IMR-90 (cell line): Measurements from ENCODE around the gene DAD1. TPM values are rescaled to one million over a fixed set of nuclear protein-coding genes. Genes with fewer than 3 reads are reported as not detected.
"Not testable (repeated sequence)": the region's sequence is repeated elsewhere in the genome, so short reads cannot be mapped to it uniquely, and the experiment has no call there.

Experiments used
- ATAC-seq: fragments of 200-7000 bp; cut with Tn5 transposase; 2 replicates; pipeline ENCODE4 v1.9.1; 2020; ENCODE audit warnings: low read depth, mild to moderate bottlenecking, moderate library complexity
- BruUV-seq: library from RNA; stranded (reverse); fragments of 400-500 nt; replicated peaks from 2 replicates; lab custom pipeline; 2021; lab: Mats Ljungman, UMichigan
- CTCF ChIA-PET: fragments of 300-600 bp; formaldehyde crosslinking; extraction: SDS; loops from one replicate; lab custom pipeline; 2021; ENCODE audit warnings: antibody characterized with exemption; lab: Yijun Ruan, JAX
- POLR2A ChIA-PET: fragments of 300-600 bp; sonication (Branson Sonifier 250); formaldehyde crosslinking; loops from one replicate; lab custom pipeline; 2022; ENCODE audit warnings: antibody characterized with exemption; ENCODE audit not compliant: unreplicated experiment; lab: Charles Lee
- DNase-seq: peaks from one replicate; pipeline ENCODE4 v3.0.0; 2013
- H2AFZ ChIP-seq: replicated peaks from 2 replicates; pipeline ENCODE3; 2013; ENCODE audit warnings: low read length, mild to moderate bottlenecking; ENCODE audit not compliant: poor library complexity
- H2AK5ac ChIP-seq: 2 replicates; pipeline ENCODE4 v1.6.1; 2013; ENCODE audit warnings: low read depth, low read length, inconsistent platforms
- H2AK9ac ChIP-seq: replicated peaks from 2 replicates; pipeline ENCODE3; 2013; ENCODE audit warnings: mild to moderate bottlenecking, low read depth, low read length, moderate library complexity; ENCODE audit not compliant: poor library complexity
- H2BK120ac ChIP-seq: 2 replicates; pipeline ENCODE4 v1.6.1; 2013; ENCODE audit warnings: low read depth, low read length, inconsistent platforms
- H2BK15ac ChIP-seq: 3 replicates; pipeline ENCODE4 v1.6.1; 2013; ENCODE audit warnings: low read depth, low read length, inconsistent platforms
- H2BK20ac ChIP-seq: 2 replicates; pipeline ENCODE4 v1.6.1; 2013; ENCODE audit warnings: low read depth, mild to moderate bottlenecking, inconsistent platforms, low read length, moderate library complexity
- H2BK5ac ChIP-seq: 2 replicates; pipeline ENCODE4 v1.6.1; 2013; ENCODE audit warnings: mild to moderate bottlenecking, low read depth, low read length, inconsistent platforms; ENCODE audit not compliant: poor library complexity, severe bottlenecking
- H3K14ac ChIP-seq: replicated peaks from 2 replicates; pipeline ENCODE4 v1.6.1; 2013; ENCODE audit warnings: low read depth, low read length, inconsistent platforms
- H3K18ac ChIP-seq: 2 replicates; pipeline ENCODE4 v1.6.1; 2013; ENCODE audit warnings: low read depth, low read length, control low read depth
- H3K23ac ChIP-seq: 2 replicates; pipeline ENCODE4 v1.6.1; 2013; ENCODE audit warnings: low read depth, low read length, inconsistent platforms
- H3K27ac ChIP-seq: 2 replicates; pipeline ENCODE4 v1.5.1; 2013; ENCODE audit warnings: mild to moderate bottlenecking, control low read depth, low read length; ENCODE audit not compliant: insufficient read depth
- H3K27me3 ChIP-seq: 2 replicates; pipeline ENCODE4 v1.6.1; 2013; ENCODE audit warnings: low read length; ENCODE audit not compliant: control insufficient read depth, insufficient read depth
- H3K36me3 ChIP-seq: 2 replicates; pipeline ENCODE4 v1.6.1; 2013; ENCODE audit warnings: low read length, mixed read lengths; ENCODE audit not compliant: control insufficient read depth, insufficient read depth
- H3K4ac ChIP-seq: 2 replicates; pipeline ENCODE4 v1.6.1; 2013; ENCODE audit warnings: low read depth, low read length, inconsistent platforms
- H3K4me1 ChIP-seq: 2 replicates; pipeline ENCODE4 v1.6.1; 2013; ENCODE audit warnings: low read length, mixed read lengths; ENCODE audit not compliant: control insufficient read depth, insufficient read depth
- H3K4me2 ChIP-seq: 2 replicates; pipeline ENCODE4 v1.6.1; 2013; ENCODE audit warnings: low read depth, mild to moderate bottlenecking, control low read depth, low read length, moderate library complexity
- H3K4me3 ChIP-seq: 2 replicates; pipeline ENCODE4 v1.5.1; 2013; ENCODE audit warnings: low read depth, mild to moderate bottlenecking, control low read depth, low read length, moderate library complexity; ENCODE audit not compliant: insufficient read depth
- H3K56ac ChIP-seq: 2 replicates; pipeline ENCODE4 v1.6.1; 2013; ENCODE audit warnings: low read length, inconsistent platforms; ENCODE audit not compliant: insufficient read depth; ENCODE audit errors: extremely low read depth
- H3K79me1 ChIP-seq, 2 experiments: 2 replicates each; pipeline ENCODE4 v1.6.1; 2013; ENCODE audit warnings: low read length in 2 of 2, inconsistent platforms in 1 of 2, low read depth in 1 of 2
- H3K9ac ChIP-seq: 2 replicates; pipeline ENCODE4 v1.6.1; 2013; ENCODE audit warnings: low read depth, low read length, control low read depth
- H3K9me1 ChIP-seq: 2 replicates; pipeline ENCODE4 v1.6.1; 2013; ENCODE audit warnings: low read length, inconsistent platforms; ENCODE audit not compliant: insufficient read depth
- H3K9me3 ChIP-seq: 2 replicates; pipeline ENCODE4 v1.6.1; 2013; ENCODE audit warnings: low read length; ENCODE audit not compliant: control insufficient read depth, insufficient read depth
- H4K20me1 ChIP-seq: 2 replicates; pipeline ENCODE4 v1.6.1; 2013; ENCODE audit warnings: low read length, inconsistent platforms; ENCODE audit not compliant: insufficient read depth
- H4K5ac ChIP-seq: 2 replicates; pipeline ENCODE4 v1.6.1; 2013; ENCODE audit warnings: mild to moderate bottlenecking, low read depth, low read length, control low read depth
- H4K8ac ChIP-seq, 2 experiments: 2 replicates each; pipeline ENCODE4 v1.6.1; 2013; ENCODE audit warnings: low read depth in 2 of 2, low read length in 2 of 2, control low read depth in 1 of 2, inconsistent platforms in 1 of 2
- H4K91ac ChIP-seq: 2 replicates; pipeline ENCODE4 v1.6.1; 2013; ENCODE audit warnings: low read depth, low read length, inconsistent platforms; ENCODE audit not compliant: insufficient read depth
- WGBS, 2 experiments: methylation state at CpG; one replicate each; pipeline versions ENCODE4 v1.1.5 to v1.1.7; 2013; ENCODE audit warnings: missing lambda C conversion rate in 2 of 2; ENCODE audit not compliant: insufficient read length in 1 of 2; ENCODE audit errors: extremely low coverage in 2 of 2; 5-methylcytosine and 5-hydroxymethylcytosine counted together
- dilution Hi-C: fragments of 300-500 bp; cut with HindIII; formaldehyde crosslinking; loops from one replicate; pipeline ENCODE4 v1.14.3; 2018; ENCODE audit warnings: low sequenced_read_pairs; ENCODE audit not compliant: unreplicated experiment
- in situ Hi-C: fragments of 300-500 bp; cut with MboI; formaldehyde crosslinking; loops from 3 replicates; pipeline ENCODE4 v1.14.3; 2019; ENCODE audit warnings: low sequenced_read_pairs, inconsistent platforms, mixed read lengths
- intact Hi-C: fragments of 100-400 bp; cut with micrococcal nuclease; formaldehyde crosslinking; loops from 2 replicates; pipeline ENCODE4 v1.10.0; 2022
- polyA plus RNA-seq, 3 experiments: library from polyadenylated mRNA; depleted of rRNA; stranded (reverse); fragments of >200 nt; gene quantifications; 2 replicates each; pipeline ENCODE4 v1.2.3, GENCODE V29; 2012; ENCODE audit warnings: low replicate concordance in 1 of 3
- total RNA-seq: library from RNA; depleted of rRNA; stranded (reverse); fragments of >200 nt; gene quantifications from 2 replicates; pipeline ENCODE4 v1.2.3, GENCODE V29; 2012
- TF ChIP-seq, protein P1 (sequence below): fragments of 150-350 bp; IDR thresholded peaks from 2 replicates; pipeline ENCODE4 v1.6.1; 2017; ENCODE audit warnings: mild to moderate bottlenecking, antibody characterized with exemption, low read length, low read depth
- TF ChIP-seq, protein P2 (sequence below): conservative IDR thresholded peaks from 2 replicates; pipeline ENCODE4 v1.5.1; 2012; ENCODE audit warnings: mild to moderate bottlenecking, low read depth, low read length, improper control_type of control experiment

Gene DAD1
- total and polyA plus RNA-seq, 2 of the 4 experiments (the other 2 are of a cell fraction): 396 to 496 TPM

DNA sequence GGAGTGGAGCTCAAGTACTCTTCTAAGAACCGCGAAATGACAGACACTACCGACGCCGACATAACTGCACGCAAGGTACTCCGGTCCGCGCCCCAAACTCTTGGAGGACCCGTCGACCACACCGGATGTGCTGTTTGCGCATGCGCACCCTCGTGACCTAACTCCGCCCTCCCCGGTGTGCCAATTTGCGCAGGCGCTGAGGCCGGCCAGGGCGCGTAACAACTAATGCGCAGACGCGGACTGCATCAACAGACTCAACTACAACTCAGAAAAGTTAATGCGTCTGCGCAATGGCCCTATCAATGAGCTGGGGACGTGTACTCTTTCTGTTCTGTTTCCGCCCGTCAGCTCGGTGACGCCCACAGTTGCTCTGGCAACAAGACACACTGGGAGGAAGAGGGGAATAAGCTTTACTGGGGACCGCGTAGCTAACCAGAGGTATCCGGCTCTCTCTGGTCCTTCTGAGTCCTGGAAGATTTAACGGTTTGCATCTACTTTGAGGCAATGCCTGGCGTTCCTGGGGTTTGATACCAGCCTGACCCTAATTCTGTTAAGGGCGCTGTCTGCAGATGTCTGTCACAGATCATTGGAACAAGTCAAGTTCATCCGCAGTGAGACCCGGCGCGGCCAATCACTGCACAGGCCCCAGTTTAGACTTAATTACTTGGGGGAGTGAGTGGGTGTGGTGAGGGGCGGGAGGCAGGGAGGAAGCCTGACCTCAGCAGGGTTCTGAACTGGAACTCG is at the start of gene DAD1 (continued):
- TF ChIP-seq, protein P1, sequence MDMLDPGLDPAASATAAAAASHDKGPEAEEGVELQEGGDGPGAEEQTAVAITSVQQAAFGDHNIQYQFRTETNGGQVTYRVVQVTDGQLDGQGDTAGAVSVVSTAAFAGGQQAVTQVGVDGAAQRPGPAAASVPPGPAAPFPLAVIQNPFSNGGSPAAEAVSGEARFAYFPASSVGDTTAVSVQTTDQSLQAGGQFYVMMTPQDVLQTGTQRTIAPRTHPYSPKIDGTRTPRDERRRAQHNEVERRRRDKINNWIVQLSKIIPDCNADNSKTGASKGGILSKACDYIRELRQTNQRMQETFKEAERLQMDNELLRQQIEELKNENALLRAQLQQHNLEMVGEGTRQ: peak; percentile 84
- TF ChIP-seq, protein P2, sequence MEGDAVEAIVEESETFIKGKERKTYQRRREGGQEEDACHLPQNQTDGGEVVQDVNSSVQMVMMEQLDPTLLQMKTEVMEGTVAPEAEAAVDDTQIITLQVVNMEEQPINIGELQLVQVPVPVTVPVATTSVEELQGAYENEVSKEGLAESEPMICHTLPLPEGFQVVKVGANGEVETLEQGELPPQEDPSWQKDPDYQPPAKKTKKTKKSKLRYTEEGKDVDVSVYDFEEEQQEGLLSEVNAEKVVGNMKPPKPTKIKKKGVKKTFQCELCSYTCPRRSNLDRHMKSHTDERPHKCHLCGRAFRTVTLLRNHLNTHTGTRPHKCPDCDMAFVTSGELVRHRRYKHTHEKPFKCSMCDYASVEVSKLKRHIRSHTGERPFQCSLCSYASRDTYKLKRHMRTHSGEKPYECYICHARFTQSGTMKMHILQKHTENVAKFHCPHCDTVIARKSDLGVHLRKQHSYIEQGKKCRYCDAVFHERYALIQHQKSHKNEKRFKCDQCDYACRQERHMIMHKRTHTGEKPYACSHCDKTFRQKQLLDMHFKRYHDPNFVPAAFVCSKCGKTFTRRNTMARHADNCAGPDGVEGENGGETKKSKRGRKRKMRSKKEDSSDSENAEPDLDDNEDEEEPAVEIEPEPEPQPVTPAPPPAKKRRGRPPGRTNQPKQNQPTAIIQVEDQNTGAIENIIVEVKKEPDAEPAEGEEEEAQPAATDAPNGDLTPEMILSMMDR: no peak

DNA sequence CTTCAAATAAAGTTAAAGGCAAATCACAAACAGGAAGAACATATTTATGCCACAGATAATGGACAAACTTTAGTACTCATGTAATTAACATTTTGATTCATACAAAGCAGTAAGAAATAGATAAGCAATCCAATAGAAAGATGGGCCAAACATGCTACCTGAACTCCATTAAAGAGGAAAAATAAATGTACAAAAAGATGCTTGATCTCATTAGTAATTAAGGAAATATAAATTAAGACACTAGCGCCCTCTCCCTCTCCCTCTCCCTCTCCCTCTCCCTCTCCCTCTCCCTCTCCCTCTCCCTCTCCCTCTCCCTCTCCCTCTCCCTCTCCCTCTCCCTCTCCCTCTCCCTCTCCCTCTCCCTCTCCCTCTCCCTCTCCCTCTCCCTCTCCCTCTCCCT is 47.0 kb upstream of the DAD1 start:
- DNase-seq, ATAC-seq, H3K9ac ChIP-seq, H3K56ac ChIP-seq, in situ Hi-C loops, intact Hi-C loops, H3K27ac ChIP-seq, H3K9me3 ChIP-seq, H4K5ac ChIP-seq, H3K4me3 ChIP-seq, H2BK5ac ChIP-seq, H2AFZ ChIP-seq, H3K4me1 ChIP-seq, H2AK5ac ChIP-seq, dilution Hi-C loops, H3K18ac ChIP-seq, H2BK120ac ChIP-seq, CTCF ChIA-PET, H2AK9ac ChIP-seq, H3K9me1 ChIP-seq, H4K20me1 ChIP-seq, H3K4ac ChIP-seq, H4K8ac ChIP-seq, H2BK15ac ChIP-seq, BruUV-seq, H3K79me1 ChIP-seq, H4K91ac ChIP-seq, H3K4me2 ChIP-seq, H3K14ac ChIP-seq, H2BK20ac ChIP-seq, H3K23ac ChIP-seq, H3K36me3 ChIP-seq: not testable (repeated sequence)
- no CpG with 5 or more reads among the region's 1 CpG for WGBS, 2 experiments
- POLR2A ChIA-PET: interaction anchor here (0.6 kb wide), 2 partner anchors 282 to 342 kb away, joined by 3 read pairs; no protein-coding TSS in a partner anchor
- H3K27me3 ChIP-seq: peaks cover 14% of the 10 kb centered on the region
